Caco-2 (cell line): Measurements from ENCODE around the gene SIK3. TPM values are rescaled to one million over a fixed set of nuclear protein-coding genes. Genes with fewer than 3 reads are reported as not detected.

Experiments
- BruUV-seq: library from RNA; stranded (reverse); fragments of 400-500 nt; replicated peaks from 2 replicates; lab custom pipeline; 2021; lab: Mats Ljungman, UMichigan
- CTCF ChIA-PET: fragments of 300-600 bp; sonication (Branson Sonifier 250); formaldehyde crosslinking; loops from one replicate; lab custom pipeline; 2022; ENCODE audit warnings: antibody characterized with exemption; lab: Charles Lee
- POLR2A ChIA-PET: fragments of 300-600 bp; sonication (Branson Sonifier 250); formaldehyde crosslinking; loops from one replicate; lab custom pipeline; 2022; ENCODE audit warnings: antibody characterized with exemption; lab: Charles Lee
- DNase-seq, 2 experiments: peaks; one replicate each; pipeline versions ENCODE4 v3.0.0 to v3.0.0-alpha.2; 2020 to 2022
- H3K27me3 ChIP-seq: replicated peaks from 2 replicates; pipeline ENCODE4 v1.6.0; 2011; ENCODE audit warnings: low read length; ENCODE audit not compliant: control insufficient read depth, insufficient read depth
- H3K36me3 ChIP-seq: 2 replicates; pipeline ENCODE4 v1.5.1; 2011; ENCODE audit warnings: low read length; ENCODE audit not compliant: control insufficient read depth, insufficient read depth
- H3K4me1 ChIP-seq: fragments of 250-450 bp; sonication (Bioruptor Pico); 2 replicates; pipeline ENCODE4 v1.5.1; 2020; ENCODE audit warnings: mild to moderate bottlenecking
- H3K4me3 ChIP-seq: 2 replicates; pipeline ENCODE4 v1.5.1; 2011; ENCODE audit warnings: low read depth, mild to moderate bottlenecking, control low read depth, low read length
- H3K9me3 ChIP-seq: fragments of 250-450 bp; sonication (Bioruptor Pico); 2 replicates; pipeline ENCODE4 v1.5.1; 2020; ENCODE audit warnings: mild to moderate bottlenecking, moderate library complexity
- H3K27ac Mint-ChIP-seq: one replicate; pipeline ENCODE4 v1.8.0; 2022; ENCODE audit warnings: mixed read lengths; ENCODE audit not compliant: unreplicated experiment
- H3K27me3 Mint-ChIP-seq: one replicate; pipeline ENCODE4 v1.8.0; 2022; ENCODE audit warnings: mixed read lengths; ENCODE audit not compliant: insufficient read depth, unreplicated experiment
- H3K36me3 Mint-ChIP-seq: one replicate; pipeline ENCODE4 v1.8.0; 2022; ENCODE audit warnings: mild to moderate bottlenecking, mixed read lengths; ENCODE audit not compliant: insufficient read depth, unreplicated experiment
- H3K4me1 Mint-ChIP-seq: one replicate; pipeline ENCODE4 v1.8.0; 2022; ENCODE audit warnings: low read depth, mixed read lengths; ENCODE audit not compliant: unreplicated experiment
- H3K4me3 Mint-ChIP-seq: one replicate; pipeline ENCODE4 v1.8.0; 2022; ENCODE audit warnings: mild to moderate bottlenecking, moderate library complexity, mixed read lengths; ENCODE audit not compliant: unreplicated experiment
- H3K9me3 Mint-ChIP-seq: one replicate; pipeline ENCODE4 v1.8.0; 2022; ENCODE audit warnings: mixed read lengths; ENCODE audit not compliant: unreplicated experiment
- intact Hi-C: fragments of 100-400 bp; cut with micrococcal nuclease; formaldehyde crosslinking; loops from one replicate; pipeline ENCODE4 v1.10.0; 2022; ENCODE audit not compliant: unreplicated experiment
- total RNA-seq: library from RNA; stranded (reverse); gene quantifications from 2 replicates; pipeline ENCODE4 v1.2.3, GENCODE V29; 2022
- TF ChIP-seq, protein P1 (sequence below), 2 experiments: fragments of 200-600 bp in 1 of 2; IDR thresholded peaks; 1 replicate in 1 of 2; 2 replicates in 1 of 2; pipeline versions ENCODE4 v1.5.1 to v1.8.0; 2011 to 2022; ENCODE audit warnings: antibody characterized with exemption in 1 of 2, control low read depth in 1 of 2, inconsistent platforms in 1 of 2, low read depth in 1 of 2, low read length in 1 of 2, mild to moderate bottlenecking in 1 of 2, moderate library complexity in 1 of 2; ENCODE audit not compliant: insufficient read depth in 1 of 2, severe bottlenecking in 1 of 2, unreplicated experiment in 1 of 2

Gene SIK3
- total RNA-seq, 1 experiment from 2014 or later, result 65.7 TPM

DNA sequence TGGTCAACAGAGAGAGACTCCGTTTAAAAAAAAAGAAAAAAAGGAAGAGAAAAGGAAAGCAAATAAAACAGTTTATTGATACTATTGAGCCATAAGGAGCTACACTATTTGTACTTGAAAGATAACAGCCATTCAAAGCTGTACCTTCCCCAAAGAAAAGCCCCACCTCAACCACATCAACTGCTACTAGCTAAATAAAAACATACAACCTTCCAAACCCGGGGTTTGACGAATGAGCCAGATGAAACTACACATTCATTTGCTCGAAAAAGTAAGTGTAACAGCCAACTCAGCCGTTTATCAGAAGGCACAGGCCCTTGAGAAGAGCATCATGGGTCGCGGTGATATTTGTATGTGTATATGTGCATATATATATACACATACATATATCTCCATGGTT lies 78.4 kb downstream of the SIK3 start:
- Histone ChIP-seq H3K4me1 (peaks cover 54% of the 10 kb centered on the region), H3K36me3 (no peaks in the 10 kb centered on the region), H3K27me3 (no peaks in the 10 kb centered on the region), H3K9me3 (no peaks in the 10 kb centered on the region), H3K4me3 (no peak overlapping the region)
- Mint-ChIP-seq H3K36me3 (peaks cover 7% of the 10 kb centered on the region), H3K27me3 (no peaks in the 10 kb centered on the region), H3K27ac (peak overlapping the region; percentile 92), H3K4me3 (peak overlapping the region; percentile 14), H3K4me1 (peaks cover 53% of the 10 kb centered on the region), H3K9me3 (no peaks in the 10 kb centered on the region)
- peak in 1 of 2 experiments; percentile 39 for DNase-seq
- BruUV-seq, result no TSS peak
- TF ChIP-seq, protein P1, sequence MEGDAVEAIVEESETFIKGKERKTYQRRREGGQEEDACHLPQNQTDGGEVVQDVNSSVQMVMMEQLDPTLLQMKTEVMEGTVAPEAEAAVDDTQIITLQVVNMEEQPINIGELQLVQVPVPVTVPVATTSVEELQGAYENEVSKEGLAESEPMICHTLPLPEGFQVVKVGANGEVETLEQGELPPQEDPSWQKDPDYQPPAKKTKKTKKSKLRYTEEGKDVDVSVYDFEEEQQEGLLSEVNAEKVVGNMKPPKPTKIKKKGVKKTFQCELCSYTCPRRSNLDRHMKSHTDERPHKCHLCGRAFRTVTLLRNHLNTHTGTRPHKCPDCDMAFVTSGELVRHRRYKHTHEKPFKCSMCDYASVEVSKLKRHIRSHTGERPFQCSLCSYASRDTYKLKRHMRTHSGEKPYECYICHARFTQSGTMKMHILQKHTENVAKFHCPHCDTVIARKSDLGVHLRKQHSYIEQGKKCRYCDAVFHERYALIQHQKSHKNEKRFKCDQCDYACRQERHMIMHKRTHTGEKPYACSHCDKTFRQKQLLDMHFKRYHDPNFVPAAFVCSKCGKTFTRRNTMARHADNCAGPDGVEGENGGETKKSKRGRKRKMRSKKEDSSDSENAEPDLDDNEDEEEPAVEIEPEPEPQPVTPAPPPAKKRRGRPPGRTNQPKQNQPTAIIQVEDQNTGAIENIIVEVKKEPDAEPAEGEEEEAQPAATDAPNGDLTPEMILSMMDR (IDR thresholded peaks at IDR 0.05; ENCODE audit: insufficient read depth in 1 of 2, low read depth in 1 of 2, low read length in 1 of 2, severe bottlenecking in 1 of 2, unreplicated experiment in 1 of 2), result no peak
- POLR2A ChIA-PET, result interaction anchor here (0.6 kb wide), 1 partner anchor 75 kb away, joined by 3 read pairs; no protein-coding TSS in a partner anchor
- intact Hi-C loops, result no loop called here
- CTCF ChIA-PET, result interaction anchor here (0.9 to 1.3 kb wide), 3 partner anchors 17 to 79 kb away, joined by 3 to 6 read pairs (median 3); no protein-coding TSS in a partner anchor

DNA sequence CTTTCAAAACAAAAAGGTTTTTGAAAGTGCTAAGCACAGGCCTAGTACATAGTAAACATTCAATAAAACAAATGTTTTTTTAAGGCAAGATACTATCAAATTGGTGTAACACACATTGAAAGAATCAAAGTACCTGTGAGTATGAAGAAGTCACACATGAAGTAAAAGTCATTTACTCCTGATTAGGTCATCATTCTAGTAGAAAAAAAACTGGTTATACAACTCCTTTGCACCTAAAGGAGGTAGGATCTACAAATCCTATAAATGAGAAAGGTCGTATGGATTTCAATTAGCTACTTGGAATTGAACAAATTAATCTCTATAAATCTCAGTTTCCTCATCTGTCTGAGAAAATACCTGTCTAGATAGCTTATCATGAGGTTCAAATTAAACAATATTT lies 80.8 kb downstream of the SIK3 start:
- no peaks in the 10 kb centered on the region for H3K9me3 Mint-ChIP-seq
- peaks cover 37% of the 10 kb centered on the region for H3K4me1 Mint-ChIP-seq
- Histone ChIP-seq H3K4me3 (no peak overlapping the region), H3K36me3 (no peaks in the 10 kb centered on the region), H3K9me3 (no peaks in the 10 kb centered on the region), H3K4me1 (peaks cover 33% of the 10 kb centered on the region), H3K27me3 (no peaks in the 10 kb centered on the region)
- intact Hi-C loops, result no loop called here
- ChIA-PET POLR2A (no interaction called here), CTCF (no interaction called here)
- TF ChIP-seq, protein P1 (IDR thresholded peaks at IDR 0.05; ENCODE audit: insufficient read depth in 1 of 2, low read depth in 1 of 2, low read length in 1 of 2, severe bottlenecking in 1 of 2, unreplicated experiment in 1 of 2), result no peak
- DNase-seq, result no peak
- H3K27ac Mint-ChIP-seq, result no peak overlapping the region
- BruUV-seq, result no TSS peak
- H3K4me3 Mint-ChIP-seq, result no peak overlapping the region
- H3K27me3 Mint-ChIP-seq, result no peaks in the 10 kb centered on the region
- H3K36me3 Mint-ChIP-seq, result peaks cover 7% of the 10 kb centered on the region

DNA sequence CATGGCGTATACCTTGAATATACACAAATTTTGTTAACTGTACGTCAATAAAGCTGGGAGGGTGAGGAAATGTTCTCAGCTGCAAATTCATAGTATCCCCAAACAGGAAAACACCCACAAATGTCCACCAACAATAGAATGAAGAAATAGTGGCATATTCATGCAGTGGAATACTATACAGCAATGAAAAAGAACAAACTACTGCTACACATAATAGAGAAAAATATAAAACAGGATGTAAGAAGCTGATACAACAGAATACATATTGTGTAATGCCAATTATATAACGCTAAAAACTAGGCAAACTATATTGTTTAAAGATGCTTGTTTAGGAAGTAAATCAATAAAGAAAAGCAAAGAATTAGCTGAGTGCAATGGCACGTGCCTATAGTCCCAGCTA lies 81.5 kb downstream of the SIK3 start:
- no peak for DNase-seq
- H3K27ac Mint-ChIP-seq, result no peak overlapping the region
- H3K36me3 ChIP-seq, result no peaks in the 10 kb centered on the region
- H3K9me3 Mint-ChIP-seq, result no peaks in the 10 kb centered on the region
- H3K27me3 Mint-ChIP-seq, result no peaks in the 10 kb centered on the region
- intact Hi-C loops, result no loop called here
- ChIA-PET POLR2A (no interaction called here), CTCF (no interaction called here)
- no peak overlapping the region for H3K4me3 Mint-ChIP-seq
- peaks cover 7% of the 10 kb centered on the region for H3K36me3 Mint-ChIP-seq
- TF ChIP-seq, protein P1 (IDR thresholded peaks at IDR 0.05; ENCODE audit: insufficient read depth in 1 of 2, low read depth in 1 of 2, low read length in 1 of 2, severe bottlenecking in 1 of 2, unreplicated experiment in 1 of 2), result no peak
- no peaks in the 10 kb centered on the region for H3K9me3 ChIP-seq
- no TSS peak for BruUV-seq
- no peaks in the 10 kb centered on the region for H3K27me3 ChIP-seq
- H3K4me1 ChIP-seq, result peaks cover 27% of the 10 kb centered on the region
- no peak overlapping the region for H3K4me3 ChIP-seq
- peaks cover 37% of the 10 kb centered on the region for H3K4me1 Mint-ChIP-seq
